A549 (cell line): Measurements from ENCODE around the gene TRAPPC4. TPM values are rescaled to one million over a fixed set of nuclear protein-coding genes. Genes with fewer than 3 reads are reported as not detected.

ENCODE experiments used
- ATAC-seq, 2 experiments: fragments of 200-7000 bp in 1 of 2; fragments of >200 bp in 1 of 2; cut with Nextera tagmentation in 1 of 2; cut with Tn5 transposase in 1 of 2; 3 replicates each; pipeline versions ENCODE4 v1.8.0 to v1.9.1; 2018 to 2020; ENCODE audit warnings: mild to moderate bottlenecking in 1 of 2, moderate library complexity in 1 of 2
- CTCF ChIA-PET: fragments of 300-600 bp; sonication (Branson Sonifier 250); formaldehyde crosslinking; extraction: SDS; loops from one replicate; lab custom pipeline; 2021; ENCODE audit warnings: antibody characterized with exemption, inconsistent platforms; lab: Yijun Ruan, JAX
- POLR2A ChIA-PET: fragments of 350-600 bp; formaldehyde crosslinking; extraction: SDS; loops from one replicate; lab custom pipeline; 2021; ENCODE audit warnings: antibody characterized with exemption, inconsistent platforms; lab: Yijun Ruan, JAX
- DNase-seq, 2 experiments: peaks; one replicate each; pipeline versions ENCODE4 v3.0.0 to v3.0.0-alpha.2; 2011 to 2016; ENCODE audit warnings: low read depth in 1 of 2, low spot score in 1 of 2
- FAIRE-seq: peaks from 2 replicates; lab custom pipeline; 2011; peaks lifted over from hg19 to GRCh38; lab: Jason Lieb, UNC
- H3K27ac ChIP-seq, 2 experiments: fragments of >200 bp; sonication (Bioruptor Twin); formaldehyde crosslinking; 3 replicates each; pipeline ENCODE4 v1.5.1; 2016 to 2017
- H3K4me1 ChIP-seq: fragments of >200 bp; sonication (Bioruptor Twin); formaldehyde crosslinking; 3 replicates; pipeline ENCODE4 v1.6.1; 2016
- H3K4me2 ChIP-seq: fragments of >200 bp; sonication (Bioruptor Twin); formaldehyde crosslinking; 3 replicates; pipeline ENCODE4 v1.6.1; 2016
- H3K4me3 ChIP-seq: fragments of >200 bp; sonication (Bioruptor Twin); formaldehyde crosslinking; 3 replicates; pipeline ENCODE4 v1.5.1; 2016
- H3K9me3 ChIP-seq: fragments of >200 bp; sonication (Bioruptor Twin); formaldehyde crosslinking; 3 replicates; pipeline ENCODE4 v1.6.1; 2016
- BHLHE40 ChIP-seq: IDR thresholded peaks from 2 replicates; pipeline ENCODE4 v1.6.1; 2012; ENCODE audit warnings: low read depth, low read length, inconsistent platforms
- CHD2 ChIP-seq: fragments of 150-350 bp; IDR thresholded peaks from 2 replicates; pipeline ENCODE4 v1.6.1; 2014; ENCODE audit warnings: low read length; ENCODE audit not compliant: partially characterized antibody
- EHF ChIP-seq: fragments of 250-450 bp; sonication (Bioruptor Pico); IDR thresholded peaks from 2 replicates; pipeline ENCODE4 v1.5.0; 2020; ENCODE audit warnings: mild to moderate bottlenecking
- ELK1 ChIP-seq: fragments of 150-350 bp; IDR thresholded peaks from 2 replicates; pipeline ENCODE4 v1.6.1; 2014; ENCODE audit warnings: low read depth, mild to moderate bottlenecking, low read length
- FOSB ChIP-seq: fragments of 250-450 bp; sonication (Bioruptor Pico); IDR thresholded peaks from 2 replicates; pipeline ENCODE4 v1.5.0; 2020; ENCODE audit warnings: mild to moderate bottlenecking, moderate library complexity
- FOXS1 ChIP-seq: fragments of 250-450 bp; sonication (Bioruptor Pico); IDR thresholded peaks from 2 replicates; pipeline ENCODE4 v1.5.0; 2020; ENCODE audit warnings: mild to moderate bottlenecking, moderate library complexity
- HOXB13 ChIP-seq: fragments of 250-450 bp; sonication (Bioruptor Pico); IDR thresholded peaks from 2 replicates; pipeline ENCODE4 v1.5.0; 2020; ENCODE audit warnings: low read depth, mild to moderate bottlenecking, moderate library complexity
- HOXB5 ChIP-seq: fragments of 250-450 bp; sonication (Bioruptor Pico); IDR thresholded peaks from 2 replicates; pipeline ENCODE4 v1.5.0; 2020; ENCODE audit warnings: mild to moderate bottlenecking, moderate library complexity
- KDM1A ChIP-seq: fragments of 200-600 bp; sonication (generic); IDR thresholded peaks from 2 replicates; pipeline ENCODE4 v1.6.1; 2016; ENCODE audit warnings: low read depth, mild to moderate bottlenecking
- MAFK ChIP-seq: fragments of 450-650 bp; IDR thresholded peaks from 2 replicates; pipeline ENCODE4 v1.6.1; 2014; ENCODE audit not compliant: partially characterized antibody
- PHF8 ChIP-seq: fragments of 200-600 bp; sonication (generic); IDR thresholded peaks from 2 replicates; pipeline ENCODE4 v1.6.1; 2016; ENCODE audit warnings: low read depth, mild to moderate bottlenecking, antibody characterized with exemption, moderate library complexity, borderline replicate concordance
- POLR2AphosphoS2 ChIP-seq: conservative IDR thresholded peaks from 2 replicates; pipeline ENCODE4 v1.6.1; 2012; ENCODE audit warnings: low read length, improper control_type of control experiment, inconsistent platforms
- RCOR1 ChIP-seq: fragments of 150-350 bp; IDR thresholded peaks from 2 replicates; pipeline ENCODE4 v1.6.1; 2014; ENCODE audit warnings: antibody characterized with exemption, low read length, low read depth
- REST ChIP-seq: fragments of 200-600 bp; sonication (generic); IDR thresholded peaks from 2 replicates; pipeline ENCODE4 v1.6.1; 2016; ENCODE audit warnings: antibody characterized with exemption, mild to moderate bottlenecking, moderate library complexity
- RFX5 ChIP-seq: fragments of 450-650 bp; IDR thresholded peaks from 2 replicates; pipeline ENCODE4 v1.7.1; 2014; ENCODE audit warnings: antibody characterized with exemption, mild to moderate bottlenecking, moderate library complexity
- TP53 ChIP-seq: fragments of 250-450 bp; sonication (Bioruptor Pico); IDR thresholded peaks from 2 replicates; pipeline ENCODE4 v1.5.0; 2021; ENCODE audit warnings: mild to moderate bottlenecking, moderate library complexity
- USF2 ChIP-seq: fragments of 450-650 bp; IDR thresholded peaks from 2 replicates; pipeline ENCODE4 v1.6.1; 2014; ENCODE audit warnings: antibody characterized with exemption
- ZFP36 ChIP-seq: fragments of 450-650 bp; IDR thresholded peaks from 2 replicates; pipeline ENCODE4 v1.6.1; 2014; ENCODE audit warnings: borderline replicate concordance; ENCODE audit not compliant: partially characterized antibody
- ZSCAN20 ChIP-seq: fragments of 250-450 bp; sonication (Bioruptor Pico); IDR thresholded peaks from 2 replicates; pipeline ENCODE4 v1.8.0; 2022; ENCODE audit warnings: mild to moderate bottlenecking, moderate library complexity
- WGBS: methylation state at CpG from one replicate; pipeline ENCODE4 v1.1.6; 2017; ENCODE audit errors: missing lambda C conversion rate; 5-methylcytosine and 5-hydroxymethylcytosine counted together
- polyA plus RNA-seq, 4 experiments: library from polyadenylated mRNA; depleted of rRNA in 3 of 4; stranded (reverse); fragments of >200 nt; fragmentation: RNase III in 1 of 4; extraction: RNeasy Plus Mini Kit Qiagen cat#74134 plus additional on column Dnase treatment in 1 of 4; gene quantifications; 2 replicates in 3 of 4; 3 replicates in 1 of 4; pipeline ENCODE4 v1.2.3, GENCODE V29; 2011 to 2017
- TF ChIP-seq, protein P1 (sequence below): IDR thresholded peaks from 2 replicates; pipeline ENCODE4 v1.6.1; 2012
- TF ChIP-seq, protein P2 (sequence below): fragments of 250-450 bp; sonication (Bioruptor Pico); IDR thresholded peaks from 2 replicates; pipeline ENCODE4 v1.5.0; 2021; ENCODE audit warnings: mild to moderate bottlenecking, moderate library complexity, borderline replicate concordance
- TF ChIP-seq, protein P3 (sequence below): fragments of 250-450 bp; sonication (Bioruptor Pico); IDR thresholded peaks from 2 replicates; pipeline ENCODE4 v1.5.0; 2020; ENCODE audit warnings: low read depth, mild to moderate bottlenecking, moderate library complexity

The TRAPPC4 gene
- polyA plus RNA-seq, 2 of the 4 experiments (the other 2 are of a cell fraction), result 71.6 to 77.7 TPM

GRCh38 chr11:119025978-119026766, 7.6 kb downstream of the TRAPPC4 start (continued):
- TF ChIP-seq, protein P1, sequence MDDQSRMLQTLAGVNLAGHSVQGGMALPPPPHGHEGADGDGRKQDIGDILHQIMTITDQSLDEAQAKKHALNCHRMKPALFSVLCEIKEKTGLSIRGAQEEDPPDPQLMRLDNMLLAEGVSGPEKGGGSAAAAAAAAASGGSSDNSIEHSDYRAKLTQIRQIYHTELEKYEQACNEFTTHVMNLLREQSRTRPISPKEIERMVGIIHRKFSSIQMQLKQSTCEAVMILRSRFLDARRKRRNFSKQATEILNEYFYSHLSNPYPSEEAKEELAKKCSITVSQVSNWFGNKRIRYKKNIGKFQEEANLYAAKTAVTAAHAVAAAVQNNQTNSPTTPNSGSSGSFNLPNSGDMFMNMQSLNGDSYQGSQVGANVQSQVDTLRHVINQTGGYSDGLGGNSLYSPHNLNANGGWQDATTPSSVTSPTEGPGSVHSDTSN, result no peak
- TF ChIP-seq CHD2, result no peak
- TF ChIP-seq RCOR1, result no peak
- no peak for TF ChIP-seq EHF (CRISPR knock-in tag)
- TF ChIP-seq ZSCAN20, result no peak
- no peak for TF ChIP-seq BHLHE40
- no peak for TF ChIP-seq RFX5
- TF ChIP-seq, protein P2, sequence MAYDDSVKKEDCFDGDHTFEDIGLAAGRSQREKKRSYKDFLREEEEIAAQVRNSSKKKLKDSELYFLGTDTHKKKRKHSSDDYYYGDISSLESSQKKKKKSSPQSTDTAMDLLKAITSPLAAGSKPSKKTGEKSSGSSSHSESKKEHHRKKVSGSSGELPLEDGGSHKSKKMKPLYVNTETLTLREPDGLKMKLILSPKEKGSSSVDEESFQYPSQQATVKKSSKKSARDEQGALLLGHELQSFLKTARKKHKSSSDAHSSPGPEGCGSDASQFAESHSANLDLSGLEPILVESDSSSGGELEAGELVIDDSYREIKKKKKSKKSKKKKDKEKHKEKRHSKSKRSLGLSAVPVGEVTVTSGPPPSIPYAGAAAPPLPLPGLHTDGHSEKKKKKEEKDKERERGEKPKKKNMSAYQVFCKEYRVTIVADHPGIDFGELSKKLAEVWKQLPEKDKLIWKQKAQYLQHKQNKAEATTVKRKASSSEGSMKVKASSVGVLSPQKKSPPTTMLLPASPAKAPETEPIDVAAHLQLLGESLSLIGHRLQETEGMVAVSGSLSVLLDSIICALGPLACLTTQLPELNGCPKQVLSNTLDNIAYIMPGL (CRISPR knock-in tag), result no peak

DNA sequence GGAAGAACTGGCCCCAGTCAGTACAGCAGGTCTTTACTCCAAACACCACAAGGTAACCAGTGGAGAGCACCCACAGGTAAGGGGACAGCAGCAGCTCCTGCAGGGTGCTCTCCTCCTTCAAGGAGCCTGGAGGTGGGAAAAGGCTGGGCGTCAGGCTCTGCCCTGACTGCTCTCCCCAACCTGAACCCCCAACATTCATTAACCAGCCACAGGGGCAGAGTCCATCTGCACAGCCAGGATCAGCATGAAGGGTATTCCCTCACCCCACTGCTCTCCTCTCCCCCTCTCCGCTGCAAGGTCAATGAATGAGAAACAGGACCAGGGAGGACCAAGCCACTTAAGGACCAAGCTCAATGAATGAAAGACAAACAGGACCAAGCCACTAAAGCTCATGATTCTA, 8.4 kb downstream of the TRAPPC4 start:
- Histone ChIP-seq H3K27ac (no peak overlapping the region), H3K4me1 (peaks cover 17% of the 10 kb centered on the region), H3K4me3 (no peak overlapping the region), H3K4me2 (no peak overlapping the region), H3K9me3 (no peaks in the 10 kb centered on the region)
- no peak for TF ChIP-seq ZSCAN20
- DNase-seq (no peak), ATAC-seq (no peak), FAIRE-seq (no peak)
- ChIA-PET POLR2A (interaction anchor here (1.6 kb wide), 1 partner anchor 9 kb away, joined by 4 read pairs; the partner anchor contains the start of gene RPS25), CTCF (interaction anchor here (1.3 kb wide), 1 partner anchor 18 kb away, joined by 3 read pairs; no protein-coding TSS in a partner anchor)
- 78% methylated on average over 1 of the region's 2 CpGs for WGBS

- ATAC-seq, result no peak
- FAIRE-seq, result no peak
- no peaks in the 10 kb centered on the region for H3K9me3 ChIP-seq
- CTCF ChIA-PET, result interaction anchor here (1.3 kb wide), 1 partner anchor 18 kb away, joined by 3 read pairs; no protein-coding TSS in a partner anchor
- no peak overlapping the region for H3K4me3 ChIP-seq
- DNase-seq, result no peak
- no peak overlapping the region for H3K4me2 ChIP-seq
- POLR2A ChIA-PET, result interaction anchor here (1.6 kb wide), 1 partner anchor 10 kb away, joined by 4 read pairs; the partner anchor contains the start of gene RPS25
- H3K27ac ChIP-seq, result no peak overlapping the region
- peaks cover 17% of the 10 kb centered on the region for H3K4me1 ChIP-seq
- WGBS, result 95% methylated on average over 8 of the region's 9 CpGs
- TF ChIP-seq HOXB13 (CRISPR knock-in tag) (no peak), MAFK (no peak), TP53 (CRISPR knock-in tag) (no peak), REST (no peak), CHD2 (no peak), PHF8 (no peak), POLR2AphosphoS2 (no peak), HOXB5 (no peak), FOXS1 (no peak), ELK1 (no peak), USF2 (no peak), KDM1A (no peak), ZFP36 (no peak), FOSB (CRISPR knock-in tag) (no peak)
- TF ChIP-seq, protein P3, sequence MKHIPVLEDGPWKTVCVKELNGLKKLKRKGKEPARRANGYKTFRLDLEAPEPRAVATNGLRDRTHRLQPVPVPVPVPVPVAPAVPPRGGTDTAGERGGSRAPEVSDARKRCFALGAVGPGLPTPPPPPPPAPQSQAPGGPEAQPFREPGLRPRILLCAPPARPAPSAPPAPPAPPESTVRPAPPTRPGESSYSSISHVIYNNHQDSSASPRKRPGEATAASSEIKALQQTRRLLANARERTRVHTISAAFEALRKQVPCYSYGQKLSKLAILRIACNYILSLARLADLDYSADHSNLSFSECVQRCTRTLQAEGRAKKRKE (CRISPR knock-in tag), result no peak
Measured at GRCh38 chr11:119027561-119028345, 9.2 kb downstream of the TRAPPC4 start.
